Fibroblast of the aortic adventitia (primary cell): Measurements from ENCODE around the gene CD93. TPM values are rescaled to one million over a fixed set of nuclear protein-coding genes. Genes with fewer than 3 reads are reported as not detected.

Experiments used
- DNase-seq: peaks from one replicate; pipeline ENCODE4 v3.0.0-alpha.2; 2010; ENCODE audit warnings: low read depth
- H3K4me3 ChIP-seq: 2 replicates; pipeline ENCODE4 v1.5.1; 2011; ENCODE audit warnings: low read depth, mild to moderate bottlenecking, control low read depth, low read length, moderate library complexity
- total RNA-seq: library from RNA; depleted of rRNA; stranded (reverse); fragments of >200 nt; gene quantifications from 2 replicates; pipeline ENCODE4 v1.2.3, GENCODE V29; 2012; ENCODE audit warnings: low replicate concordance
- TF ChIP-seq, protein P1 (sequence below): IDR thresholded peaks from 2 replicates; pipeline ENCODE4 v1.5.1; 2011; ENCODE audit warnings: mild to moderate bottlenecking, low read length, control low read depth, inconsistent platforms; ENCODE audit not compliant: insufficient read depth

CD93 gene
- total RNA-seq, 1 donor: 0.27 TPM

DNA sequence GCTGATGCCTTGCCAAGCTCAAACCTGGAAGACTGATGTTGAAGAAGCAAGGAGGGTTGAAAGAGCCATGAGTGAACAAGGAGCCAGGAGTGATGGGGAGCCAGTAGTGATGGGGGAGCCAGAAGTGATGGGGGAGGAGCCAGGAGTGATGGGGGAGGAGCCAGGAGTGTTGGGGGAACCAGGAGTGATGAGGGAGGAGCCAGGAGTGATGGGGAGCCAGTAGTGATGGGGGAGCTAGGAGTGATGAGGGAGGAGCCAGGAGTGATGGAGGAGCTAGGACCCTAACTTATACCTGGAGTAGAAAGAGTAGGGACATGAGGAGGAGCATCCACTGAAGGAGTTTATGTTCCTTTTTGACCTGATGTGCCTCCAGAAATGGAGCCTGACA lies 14.6 kb upstream of the CD93 start:
- TF ChIP-seq, protein P1, sequence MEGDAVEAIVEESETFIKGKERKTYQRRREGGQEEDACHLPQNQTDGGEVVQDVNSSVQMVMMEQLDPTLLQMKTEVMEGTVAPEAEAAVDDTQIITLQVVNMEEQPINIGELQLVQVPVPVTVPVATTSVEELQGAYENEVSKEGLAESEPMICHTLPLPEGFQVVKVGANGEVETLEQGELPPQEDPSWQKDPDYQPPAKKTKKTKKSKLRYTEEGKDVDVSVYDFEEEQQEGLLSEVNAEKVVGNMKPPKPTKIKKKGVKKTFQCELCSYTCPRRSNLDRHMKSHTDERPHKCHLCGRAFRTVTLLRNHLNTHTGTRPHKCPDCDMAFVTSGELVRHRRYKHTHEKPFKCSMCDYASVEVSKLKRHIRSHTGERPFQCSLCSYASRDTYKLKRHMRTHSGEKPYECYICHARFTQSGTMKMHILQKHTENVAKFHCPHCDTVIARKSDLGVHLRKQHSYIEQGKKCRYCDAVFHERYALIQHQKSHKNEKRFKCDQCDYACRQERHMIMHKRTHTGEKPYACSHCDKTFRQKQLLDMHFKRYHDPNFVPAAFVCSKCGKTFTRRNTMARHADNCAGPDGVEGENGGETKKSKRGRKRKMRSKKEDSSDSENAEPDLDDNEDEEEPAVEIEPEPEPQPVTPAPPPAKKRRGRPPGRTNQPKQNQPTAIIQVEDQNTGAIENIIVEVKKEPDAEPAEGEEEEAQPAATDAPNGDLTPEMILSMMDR: no peak
- no peak for DNase-seq
- no peak overlapping the region for H3K4me3 ChIP-seq

DNA sequence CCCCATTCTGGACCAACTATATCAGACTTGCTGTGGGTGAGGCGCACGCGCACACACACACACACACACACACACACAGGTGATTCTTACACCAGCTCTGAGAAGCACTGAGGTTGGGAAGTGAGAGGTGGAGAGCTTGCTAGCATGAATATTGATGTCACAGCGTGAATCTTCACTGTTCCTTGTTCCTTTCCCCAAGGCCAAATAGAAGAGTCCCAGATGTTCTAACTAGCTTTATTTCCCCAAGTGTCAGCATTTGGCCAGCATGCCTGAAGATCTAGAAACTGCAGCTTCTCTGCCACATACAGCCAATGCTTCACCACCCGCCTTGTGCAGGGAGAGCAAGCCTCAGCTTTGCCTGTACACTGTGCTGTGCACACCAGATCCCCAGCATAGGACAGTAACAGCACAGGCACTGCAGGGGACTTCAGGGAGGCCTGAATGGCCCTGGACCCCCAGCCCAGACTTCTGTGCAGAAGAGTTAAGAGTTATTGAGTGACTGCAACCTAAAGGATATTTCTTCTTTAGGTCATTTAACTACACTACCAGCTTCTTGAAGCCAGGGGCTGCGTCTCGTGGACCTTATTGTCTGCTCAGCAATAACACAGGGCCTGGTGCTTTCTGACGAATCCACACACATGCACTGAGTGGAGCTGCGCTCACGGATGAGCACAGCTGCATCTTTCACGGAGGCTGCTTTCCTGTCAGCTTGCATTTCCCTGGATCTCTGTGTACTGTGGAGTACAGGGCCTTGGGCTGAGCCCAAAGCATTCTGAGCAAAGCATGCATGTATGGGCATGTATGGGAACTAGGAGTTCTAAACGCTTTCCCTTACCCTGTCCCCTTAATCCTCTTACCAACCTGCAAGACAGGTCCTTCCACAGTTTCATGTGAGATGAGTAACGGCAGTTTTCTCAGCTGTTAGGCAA lies 13.9 kb upstream of the CD93 start:
- TF ChIP-seq, protein P1: no peak
- H3K4me3 ChIP-seq: no peak overlapping the region
- no peak for DNase-seq

GRCh38 chr20:23097636-23098580 lies 11.8 kb upstream of the CD93 start:
- TF ChIP-seq, protein P1: no peak
- DNase-seq: no peak
- no peak overlapping the region for H3K4me3 ChIP-seq

- no peak overlapping the region for H3K4me3 ChIP-seq
- TF ChIP-seq, protein P1: no peak
- DNase-seq: no peak
Measured at GRCh38 chr20:23096986-23097520, 10.9 kb upstream of the CD93 start.

GRCh38 chr20:23096097-23096496 lies 10.0 kb upstream of the CD93 start:
- H3K4me3 ChIP-seq: no peak overlapping the region
- DNase-seq: no peak
- TF ChIP-seq, protein P1: no peak

GRCh38 chr20:23095499-23095898 lies 9.4 kb upstream of the CD93 start:
- DNase-seq: no peak
- TF ChIP-seq, protein P1: no peak
- no peak overlapping the region for H3K4me3 ChIP-seq
